AML-193 (cell line): ENCODE data around the gene POLR1D.

ENCODE experiments used
- DNase-seq, 2 experiments: peaks; one replicate each; lab custom pipeline; 2025; lab: John Stamatoyannopoulos, UW

Gene POLR1D

DNA sequence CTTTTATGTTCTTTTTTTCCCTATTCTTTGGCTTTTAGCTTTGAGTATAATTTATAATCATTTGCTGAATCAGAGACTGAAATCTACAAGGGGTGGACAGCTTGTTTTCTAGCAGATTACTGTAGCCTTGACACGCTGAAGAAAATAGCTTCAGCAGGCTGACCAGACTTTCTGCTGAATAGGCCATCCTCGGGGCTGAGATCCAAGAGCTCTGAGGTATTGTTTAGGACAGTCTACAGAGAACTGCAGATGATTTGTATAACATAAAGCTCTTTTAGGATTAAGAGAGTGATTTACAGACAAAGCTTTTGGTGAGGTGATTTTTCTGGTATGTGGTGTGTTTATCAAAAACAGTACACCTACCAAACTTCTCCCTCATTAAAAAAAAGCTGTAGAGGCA is 16.8 kb downstream of the POLR1D start:
- DNase-seq, result no peak

GRCh38 chr13:27639186-27639585 is 17.5 kb downstream of the POLR1D start:
- DNase-seq, result no peak

DNA sequence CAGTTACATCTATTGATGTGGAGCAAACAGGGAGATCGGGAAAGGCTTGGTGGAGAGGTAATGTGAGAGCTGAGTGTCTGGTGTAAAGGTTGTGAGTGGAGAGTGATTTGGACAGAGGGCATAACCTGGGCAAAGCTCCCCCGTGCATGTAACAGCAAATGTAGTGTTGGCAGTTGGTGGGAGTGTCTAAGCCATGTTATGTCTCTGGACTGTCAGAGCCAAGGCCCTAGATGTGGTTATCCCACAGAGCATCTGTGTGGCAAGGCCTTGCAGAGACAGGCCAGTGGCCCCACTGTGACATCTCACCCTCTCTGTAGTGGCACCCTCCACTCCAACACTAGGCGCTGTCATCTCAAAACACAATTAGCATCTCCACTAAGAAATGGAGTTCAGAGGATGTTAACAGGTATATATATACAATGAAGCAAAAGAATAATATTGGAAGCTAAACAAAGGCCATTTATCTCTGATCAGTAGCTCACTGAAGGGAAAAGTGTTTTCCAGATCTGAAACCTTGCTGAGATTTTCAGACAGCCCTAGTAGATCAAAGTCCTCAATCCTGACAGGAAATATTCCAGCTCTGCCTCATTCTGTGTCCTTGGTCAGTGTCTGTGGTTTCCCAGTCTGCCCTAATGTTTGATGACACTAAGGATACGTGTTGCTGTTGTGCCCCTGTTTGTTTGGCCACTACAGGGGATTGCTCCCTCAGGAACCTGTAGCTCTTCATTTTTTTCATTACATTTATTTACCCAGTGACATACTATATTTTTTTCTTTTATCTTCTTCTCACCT is 20.2 kb downstream of the POLR1D start:
- no peak for DNase-seq

- no peak for DNase-seq
These were observed 21.8 kb downstream of the POLR1D start for GRCh38 chr13:27643334-27644132.

GRCh38 chr13:27644302-27644701 is 22.6 kb downstream of the POLR1D start:
- no peak for DNase-seq

- DNase-seq, result no peak
These were observed 28.6 kb downstream of the POLR1D start for GRCh38 chr13:27650312-27650711.

DNA sequence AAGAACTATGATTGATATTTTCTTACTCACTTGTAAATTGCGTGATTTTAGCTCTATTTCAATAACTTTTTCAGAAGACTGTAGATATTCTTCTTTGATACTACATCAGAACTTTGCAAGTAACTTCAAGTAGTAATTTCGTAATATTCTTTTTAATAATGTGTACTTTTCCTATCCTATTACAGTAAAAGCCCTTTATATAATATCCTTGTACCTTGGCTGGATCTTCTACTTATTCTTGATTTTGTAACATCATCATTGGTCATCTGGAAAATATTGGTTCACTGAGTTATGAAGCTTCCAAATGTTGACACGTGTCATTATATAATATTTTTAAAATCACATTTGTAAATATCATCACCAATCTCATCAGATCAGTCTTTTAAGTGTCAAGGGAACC is 32.4 kb downstream of the POLR1D start:
- no peak for DNase-seq

DNA sequence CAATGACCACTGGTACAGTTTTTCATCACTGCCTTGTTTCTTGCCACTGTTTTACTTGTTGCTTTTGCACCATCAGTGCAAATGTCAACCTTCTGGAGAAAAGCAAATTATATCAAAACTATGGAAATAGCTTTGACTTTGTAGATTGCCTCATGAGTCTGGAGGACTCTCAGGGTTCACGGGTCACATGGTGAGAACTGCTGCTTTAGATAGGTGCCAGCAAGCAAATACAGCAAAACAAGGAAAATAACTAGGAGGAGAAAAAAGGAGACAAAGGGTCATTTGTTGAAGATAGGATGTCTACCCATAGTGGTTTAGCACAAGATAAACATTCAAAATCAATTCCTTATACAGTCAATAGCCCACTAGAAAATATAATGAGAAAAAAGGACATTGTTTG is 33.1 kb downstream of the POLR1D start:
- no peak for DNase-seq

DNA sequence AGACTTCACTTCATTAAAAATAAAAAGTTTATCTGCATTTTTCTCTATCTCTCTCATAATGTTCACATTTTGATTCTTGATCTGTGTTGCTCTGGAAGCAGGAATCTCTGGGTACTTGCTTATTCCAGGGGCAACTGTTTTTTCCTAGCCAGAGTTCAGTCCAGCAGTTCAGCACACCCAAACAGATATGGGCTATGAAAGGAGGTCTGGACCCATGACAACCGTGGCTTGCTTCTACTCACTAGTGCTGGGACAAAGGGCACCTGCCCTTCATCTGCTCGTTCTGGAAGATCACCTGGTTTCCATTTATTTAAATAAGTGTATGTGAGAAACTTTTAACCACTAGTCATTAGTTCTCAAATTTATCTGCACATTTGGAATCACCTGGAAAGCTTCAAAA is 36.0 kb downstream of the POLR1D start:
- DNase-seq, result no peak

DNA sequence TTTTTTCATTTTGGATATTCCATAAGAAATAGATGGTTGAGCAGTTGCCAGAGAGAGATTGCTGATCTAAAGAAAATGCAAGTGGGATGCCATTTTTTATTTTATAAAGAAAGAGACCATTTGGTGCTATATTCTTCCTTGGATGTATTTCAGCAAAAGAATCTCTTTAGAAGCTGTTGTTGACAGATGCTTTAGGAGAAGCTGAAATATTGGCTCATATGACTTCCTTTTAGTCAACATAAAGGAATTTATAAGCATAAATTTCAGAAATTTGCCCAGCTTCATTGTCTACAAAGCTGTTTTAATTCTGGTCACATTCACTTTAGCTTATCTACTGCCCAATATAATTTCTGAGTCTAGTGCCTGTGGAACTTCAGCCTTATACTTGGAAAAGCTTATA is 36.9 kb downstream of the POLR1D start:
- DNase-seq, result no peak

- DNase-seq, result no peak
These were observed 37.6 kb downstream of the POLR1D start for GRCh38 chr13:27659145-27659865.

- DNase-seq, result no peak
These were observed 38.8 kb downstream of the POLR1D start for GRCh38 chr13:27660511-27660910.

- DNase-seq, result no peak
These were observed 39.3 kb downstream of the POLR1D start for GRCh38 chr13:27661017-27661416.

- no peak for DNase-seq
These were observed 41.2 kb downstream of the POLR1D start for GRCh38 chr13:27662738-27663470.

DNA sequence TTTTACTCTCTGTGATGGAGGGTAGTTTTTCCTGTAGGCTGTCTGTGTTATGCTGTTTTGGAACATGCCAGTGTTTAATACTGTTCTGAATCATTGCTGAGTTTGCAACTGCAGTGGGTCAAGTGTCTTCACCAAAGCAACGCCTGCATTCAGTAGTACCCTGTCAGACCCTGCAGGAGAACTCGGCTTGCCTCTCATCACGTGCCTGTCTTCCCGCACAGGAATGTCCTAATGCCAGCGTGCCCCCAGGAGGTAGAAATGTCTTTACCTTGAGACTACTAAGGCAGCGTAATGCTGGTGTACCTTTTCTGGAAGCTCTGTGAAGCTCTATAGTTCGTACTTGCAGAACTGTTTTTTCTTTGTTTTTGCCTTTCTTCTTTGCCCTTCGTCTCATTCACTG is 42.3 kb downstream of the POLR1D start:
- no peak for DNase-seq

- DNase-seq, result no peak
These were observed 43.6 kb downstream of the POLR1D start for GRCh38 chr13:27665333-27665732.

DNA sequence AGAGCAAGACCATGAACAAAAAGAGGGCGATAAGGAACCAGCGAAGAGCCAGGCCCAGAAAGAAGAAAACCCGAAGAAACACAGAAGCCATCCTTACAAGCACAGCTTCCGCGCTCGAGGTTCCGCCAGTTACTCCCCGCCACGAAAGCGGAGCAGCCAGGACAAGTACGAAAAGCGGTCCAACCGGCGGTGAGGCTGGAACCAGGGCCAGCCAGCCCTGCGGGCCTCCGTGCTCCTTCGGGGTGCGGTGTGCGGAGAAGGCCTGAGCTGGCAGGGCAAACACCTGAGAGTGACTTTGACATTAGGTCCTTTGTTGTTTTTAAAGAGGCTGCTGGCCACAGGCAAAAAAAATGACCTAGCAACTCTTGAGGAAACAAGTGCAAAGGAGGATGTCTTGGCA is 44.1 kb downstream of the POLR1D start:
- no peak for DNase-seq

DNA sequence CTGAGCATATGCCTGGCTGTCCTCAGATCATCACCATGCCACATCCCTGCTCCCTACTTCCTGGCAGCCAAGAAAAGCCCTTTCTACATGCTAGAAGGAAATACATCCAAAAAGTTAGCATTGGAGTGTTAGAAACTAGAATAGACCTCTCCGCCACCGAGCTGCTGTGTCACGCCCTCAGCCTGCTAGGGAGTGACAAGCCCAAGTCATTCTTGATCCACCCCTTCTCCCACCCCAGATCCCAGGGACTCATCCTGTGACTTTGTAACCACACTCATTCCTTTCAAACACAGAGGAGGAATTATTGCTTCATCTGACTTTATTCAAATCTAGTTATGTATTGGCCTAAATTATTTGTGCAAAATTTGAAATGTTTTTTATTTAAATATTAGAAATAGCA is 45.3 kb downstream of the POLR1D start:
- no peak for DNase-seq

DNA sequence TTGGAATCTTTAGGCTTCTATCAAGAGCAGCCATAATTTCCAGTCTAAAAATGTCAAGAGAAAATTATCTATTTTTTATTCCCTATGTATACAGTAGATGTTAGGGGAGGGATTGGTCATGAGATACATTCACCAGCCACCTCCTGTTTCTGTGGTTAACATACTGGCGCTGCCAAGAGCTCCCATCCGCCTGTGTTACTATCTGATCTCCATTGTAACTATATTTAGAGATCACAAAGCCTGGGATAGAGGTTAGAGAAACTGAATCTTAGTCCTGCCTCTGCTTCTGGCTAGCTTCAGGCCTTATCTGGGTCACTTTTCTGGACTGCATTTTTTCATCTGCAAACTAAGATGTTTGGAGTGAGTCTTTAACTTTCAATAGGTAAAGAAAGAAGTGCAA is 46.3 kb downstream of the POLR1D start:
- no peak for DNase-seq

GRCh38 chr13:27670861-27671260 is 49.2 kb downstream of the POLR1D start:
- no peak for DNase-seq

- no peak for DNase-seq
These were observed 50.3 kb downstream of the POLR1D start for GRCh38 chr13:27672025-27672424.
